22Rv1 (cell line): ENCODE measurements around the gene LUZP1.

Source experiments
- H3K27ac ChIP-seq: fragments of 450-650 bp; 2 replicates; pipeline ENCODE4 v1.5.1; 2017
- ZFX ChIP-seq: fragments of 450-650 bp; IDR thresholded peaks from 2 replicates; pipeline ENCODE4 v1.6.1; 2017; ENCODE audit warnings: antibody characterized with exemption, borderline replicate concordance
- TF ChIP-seq, protein P1 (sequence below): fragments of 450-650 bp; IDR thresholded peaks from 2 replicates; pipeline ENCODE4 v1.5.1; 2017; ENCODE audit warnings: mild to moderate bottlenecking

Gene LUZP1

DNA sequence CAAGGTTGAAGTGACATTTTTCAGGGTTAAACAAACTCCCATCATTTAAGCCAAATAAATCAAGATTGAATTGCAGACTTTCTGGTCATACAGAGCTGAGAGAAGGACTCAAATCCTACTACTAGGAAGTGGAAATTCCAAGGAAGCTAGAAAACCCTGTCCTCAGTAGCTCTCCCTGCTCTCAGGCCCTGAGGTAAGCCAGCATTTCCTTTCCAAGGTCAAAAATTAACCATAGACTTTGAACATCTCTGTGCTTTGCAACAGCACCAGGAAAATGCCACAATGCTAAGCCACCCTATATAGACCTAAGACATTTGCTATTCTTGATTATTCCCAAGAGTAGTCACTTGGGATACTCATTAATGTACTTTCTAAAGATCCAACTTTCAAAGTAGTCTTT, 45.1 kb downstream of the LUZP1 start:
- H3K27ac ChIP-seq = no peak overlapping the region
- TF ChIP-seq ZFX = no peak
- TF ChIP-seq, protein P1, sequence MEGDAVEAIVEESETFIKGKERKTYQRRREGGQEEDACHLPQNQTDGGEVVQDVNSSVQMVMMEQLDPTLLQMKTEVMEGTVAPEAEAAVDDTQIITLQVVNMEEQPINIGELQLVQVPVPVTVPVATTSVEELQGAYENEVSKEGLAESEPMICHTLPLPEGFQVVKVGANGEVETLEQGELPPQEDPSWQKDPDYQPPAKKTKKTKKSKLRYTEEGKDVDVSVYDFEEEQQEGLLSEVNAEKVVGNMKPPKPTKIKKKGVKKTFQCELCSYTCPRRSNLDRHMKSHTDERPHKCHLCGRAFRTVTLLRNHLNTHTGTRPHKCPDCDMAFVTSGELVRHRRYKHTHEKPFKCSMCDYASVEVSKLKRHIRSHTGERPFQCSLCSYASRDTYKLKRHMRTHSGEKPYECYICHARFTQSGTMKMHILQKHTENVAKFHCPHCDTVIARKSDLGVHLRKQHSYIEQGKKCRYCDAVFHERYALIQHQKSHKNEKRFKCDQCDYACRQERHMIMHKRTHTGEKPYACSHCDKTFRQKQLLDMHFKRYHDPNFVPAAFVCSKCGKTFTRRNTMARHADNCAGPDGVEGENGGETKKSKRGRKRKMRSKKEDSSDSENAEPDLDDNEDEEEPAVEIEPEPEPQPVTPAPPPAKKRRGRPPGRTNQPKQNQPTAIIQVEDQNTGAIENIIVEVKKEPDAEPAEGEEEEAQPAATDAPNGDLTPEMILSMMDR = no peak

DNA sequence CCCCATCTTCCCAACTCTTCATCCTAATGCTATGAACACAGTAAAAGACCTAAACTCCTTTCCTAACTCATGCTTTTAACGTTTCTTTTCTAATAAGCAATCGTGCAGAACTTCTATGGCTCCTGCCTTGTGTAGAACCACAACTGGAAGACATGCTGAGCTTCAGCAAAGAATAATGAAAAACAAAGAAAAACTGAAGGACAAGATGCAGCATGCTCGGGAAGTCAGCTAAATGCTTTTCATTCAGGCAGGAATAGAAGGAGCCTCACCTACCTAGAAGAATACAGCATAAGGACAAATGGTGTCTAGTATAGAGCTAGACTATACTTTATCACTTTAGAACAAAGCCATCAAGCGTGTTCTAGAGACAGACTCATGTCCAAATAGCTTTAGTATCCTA, 45.9 kb downstream of the LUZP1 start:
- no peak overlapping the region for H3K27ac ChIP-seq
- no peak for TF ChIP-seq ZFX

DNA sequence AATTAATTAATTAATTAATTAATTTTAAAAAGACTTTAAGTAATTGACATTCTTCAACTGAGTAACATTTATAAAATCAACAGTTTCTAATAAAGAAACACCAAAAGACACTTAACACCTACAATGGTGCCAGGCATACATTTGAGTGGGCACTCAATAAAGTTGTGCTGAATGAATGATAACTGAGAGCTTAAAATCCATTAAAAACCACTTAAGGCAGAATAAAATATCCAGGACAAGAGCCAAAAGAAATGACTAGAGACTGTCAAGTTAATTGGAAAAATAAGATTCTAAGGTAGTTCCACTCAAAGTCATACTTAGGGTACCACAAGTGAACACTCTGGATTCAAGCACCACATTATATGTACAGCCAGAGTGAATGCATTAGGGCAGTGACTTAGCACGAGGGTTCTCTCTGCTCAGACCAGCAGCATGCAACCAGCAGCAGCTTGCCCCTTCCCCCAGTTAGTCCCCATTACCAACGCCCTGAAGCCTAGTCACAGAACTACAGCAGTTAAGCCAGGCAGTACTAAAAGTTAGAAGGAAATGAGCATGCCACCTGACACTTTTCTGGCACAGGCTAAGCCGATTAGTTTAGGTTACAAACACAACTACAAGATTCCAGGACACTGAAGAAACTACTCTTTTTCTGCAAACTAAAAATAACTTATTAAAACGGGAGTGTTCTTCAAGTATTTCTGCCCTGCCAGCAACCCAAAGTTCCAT, 46.5 kb downstream of the LUZP1 start:
- H3K27ac ChIP-seq = no peak overlapping the region
- TF ChIP-seq ZFX = no peak
- TF ChIP-seq, protein P1 = no peak

DNA sequence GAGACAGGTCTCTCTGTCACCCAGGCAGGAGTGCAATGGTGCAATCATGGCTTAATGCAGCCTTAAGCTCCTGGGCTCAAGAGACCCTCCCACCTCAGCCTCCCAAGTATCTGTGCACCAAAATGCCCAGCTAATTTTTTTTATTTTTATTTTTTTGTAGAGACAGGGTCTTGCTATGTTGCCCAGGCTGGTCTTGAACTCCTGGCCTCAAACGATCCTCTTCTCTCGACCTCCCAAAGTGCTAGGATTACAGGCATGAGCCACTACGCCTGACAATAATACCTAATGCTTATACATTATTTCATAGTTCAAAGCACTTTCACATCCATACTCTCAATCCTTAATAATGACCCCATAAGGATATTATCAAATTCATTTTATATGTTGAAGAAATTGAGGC, 48.3 kb downstream of the LUZP1 start:
- TF ChIP-seq ZFX = no peak
- TF ChIP-seq, protein P1 = no peak
- H3K27ac ChIP-seq = no peak overlapping the region

DNA sequence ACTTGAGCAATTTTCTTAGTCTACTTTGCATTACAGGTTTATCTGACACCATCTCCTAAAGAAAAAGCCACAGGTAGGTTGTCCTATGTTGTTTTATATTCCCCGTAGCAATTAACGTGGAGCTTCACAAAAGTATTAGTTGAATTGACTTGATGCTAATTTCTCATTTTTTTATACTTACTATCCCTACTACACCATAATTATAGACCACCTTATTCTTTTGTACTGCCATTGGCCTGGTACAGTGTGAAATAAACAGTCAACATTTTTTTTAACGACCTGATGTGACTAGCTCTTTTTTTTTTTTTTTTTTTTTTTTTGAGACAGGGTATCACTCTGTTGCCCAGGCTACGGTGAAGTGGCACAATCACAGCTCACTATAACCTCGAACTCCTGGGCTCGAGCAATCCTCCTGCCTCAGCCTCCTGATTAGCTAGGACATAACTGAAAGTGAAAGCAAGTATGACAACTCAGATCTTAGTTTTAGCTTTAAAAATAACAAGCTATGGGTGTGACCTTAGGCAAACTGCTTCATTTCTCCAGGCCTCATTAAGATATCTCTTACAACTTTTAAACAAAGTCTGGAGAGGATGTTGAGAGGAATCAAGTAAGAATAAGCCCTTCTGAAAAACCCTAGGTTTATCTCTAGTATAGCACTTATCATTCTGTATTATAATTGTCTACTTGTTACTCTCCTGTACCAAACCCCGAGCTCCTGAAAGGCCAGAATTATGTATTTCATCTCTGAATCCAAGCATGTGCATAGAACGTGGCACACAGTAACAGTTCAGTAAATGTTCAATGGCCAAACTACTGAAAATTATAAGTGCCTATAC, 49.5 kb downstream of the LUZP1 start:
- H3K27ac ChIP-seq = no peak overlapping the region
- no peak for TF ChIP-seq ZFX
- TF ChIP-seq, protein P1 = no peak

DNA sequence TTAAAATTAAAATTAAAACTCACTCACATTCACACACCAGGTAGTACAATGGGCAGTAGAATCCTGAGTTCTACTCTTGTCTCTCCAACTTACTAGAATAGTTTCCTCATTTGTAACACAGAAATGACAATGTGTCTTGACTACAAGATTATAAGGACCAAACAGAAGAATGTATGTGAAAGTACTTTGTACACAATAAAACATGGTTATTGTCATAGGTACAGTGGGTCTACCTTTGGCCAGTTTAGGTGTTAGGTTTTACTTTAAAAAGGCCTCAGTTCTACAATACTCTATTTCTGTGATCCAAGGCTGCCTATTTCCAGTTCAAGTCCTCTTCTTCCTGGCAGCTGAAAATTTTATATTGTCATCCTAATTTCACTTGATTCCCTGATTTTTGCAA, 50.2 kb downstream of the LUZP1 start:
- no peak overlapping the region for H3K27ac ChIP-seq
- no peak for TF ChIP-seq ZFX
- TF ChIP-seq, protein P1 = no peak

DNA sequence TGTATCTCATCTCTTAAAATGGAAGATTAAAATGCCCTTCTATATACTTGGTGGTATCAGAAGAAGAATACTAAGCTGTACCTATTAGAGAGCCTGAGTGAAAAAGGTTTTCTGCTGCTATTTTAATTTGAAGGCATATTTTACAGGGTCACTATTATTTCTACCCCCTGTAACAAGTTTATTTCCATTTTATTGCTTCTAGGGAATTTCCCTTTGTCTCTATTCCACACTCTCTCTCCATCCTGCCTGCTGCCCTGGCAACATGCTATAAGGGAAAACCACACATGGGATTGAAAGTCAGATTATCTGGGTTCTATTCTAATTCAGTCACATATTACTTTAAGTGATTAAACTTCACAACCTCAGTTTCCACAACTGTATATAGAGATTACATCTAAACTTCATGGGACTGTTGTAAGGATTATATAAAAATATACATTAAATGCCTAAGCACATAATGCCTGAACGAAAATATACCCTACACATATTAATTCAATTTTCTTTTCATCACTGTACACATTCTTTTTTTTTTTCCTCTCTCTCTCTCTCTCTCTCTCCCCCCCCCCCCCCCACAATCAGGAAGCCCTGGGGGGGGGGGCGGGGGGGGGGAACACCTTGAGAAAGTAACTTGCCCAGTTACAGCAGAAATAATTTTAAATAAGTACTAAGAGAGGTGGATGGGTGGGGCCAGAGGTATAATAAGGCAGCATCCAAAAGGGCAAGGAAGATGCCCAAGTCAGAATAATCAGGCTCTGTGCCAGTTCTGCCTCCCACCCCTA, 51.5 kb downstream of the LUZP1 start:
- no peak overlapping the region for H3K27ac ChIP-seq
- TF ChIP-seq, protein P1 = no peak
- no peak for TF ChIP-seq ZFX
